LNCaP clone FGC (cell line): ENCODE data around the gene SEC14L1.
"Not testable (repeated sequence)": the region's sequence is repeated elsewhere in the genome, so short reads cannot be mapped to it uniquely, and the experiment has no call there.

Experiments
- DNase-seq: peaks from one replicate; pipeline ENCODE4 v3.0.0-alpha.2; 2011; ENCODE audit warnings: low read depth
- H3K4me3 ChIP-seq: 2 replicates; pipeline ENCODE4 v1.5.1; 2011; ENCODE audit warnings: mild to moderate bottlenecking, low read depth, low read length, control low read depth
- CTCF ChIP-seq: IDR thresholded peaks from 2 replicates; pipeline ENCODE4 v1.5.1; 2012; ENCODE audit warnings: mild to moderate bottlenecking; ENCODE audit not compliant: control insufficient read depth, insufficient read depth; ENCODE audit errors: extremely low read depth

SEC14L1 gene

GRCh38 chr17:77246110-77247047 lies 105.6 kb downstream of the SEC14L1 start:
- no peak for DNase-seq
- H3K4me3 ChIP-seq: peak overlapping the region; percentile 54
- TF ChIP-seq CTCF: no peak

DNA sequence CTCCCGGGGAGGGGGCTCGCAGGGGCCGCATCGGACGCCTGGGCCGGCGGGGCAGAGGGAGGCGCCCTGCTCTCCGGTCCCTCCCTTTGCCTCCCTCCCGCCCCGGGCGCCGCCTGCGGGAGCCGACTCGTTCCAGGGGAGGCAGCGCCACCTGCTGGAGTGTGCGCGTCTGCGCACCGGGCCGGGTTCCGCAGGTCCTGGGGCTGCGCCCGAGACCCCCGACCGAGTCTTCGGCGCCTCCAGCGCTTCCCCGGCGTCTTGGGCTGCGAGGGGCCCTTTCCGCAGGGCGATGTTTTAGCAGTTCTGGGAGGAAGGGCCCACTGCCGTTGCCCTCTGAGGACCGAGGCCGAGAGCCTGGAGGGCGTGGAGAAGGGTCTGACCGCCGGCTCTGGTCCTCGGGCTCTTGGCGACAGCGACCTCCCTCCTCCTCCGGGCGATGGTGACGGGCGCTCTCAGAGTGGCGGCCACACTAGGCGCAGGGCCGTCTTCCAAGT lies 106.3 kb downstream of the SEC14L1 start:
- H3K4me3 ChIP-seq: peak overlapping the region; percentile 54
- DNase-seq: no peak
- TF ChIP-seq CTCF: peak; percentile 83

GRCh38 chr17:77247609-77248008 lies 106.8 kb downstream of the SEC14L1 start:
- H3K4me3 ChIP-seq: no peak overlapping the region; the same call in 1 of the 2 replicates
- no peak for TF ChIP-seq CTCF
- DNase-seq: no peak

GRCh38 chr17:77248216-77249114 lies 107.7 kb downstream of the SEC14L1 start:
- DNase-seq: no peak
- no peak for TF ChIP-seq CTCF
- H3K4me3 ChIP-seq: no peak overlapping the region

DNA sequence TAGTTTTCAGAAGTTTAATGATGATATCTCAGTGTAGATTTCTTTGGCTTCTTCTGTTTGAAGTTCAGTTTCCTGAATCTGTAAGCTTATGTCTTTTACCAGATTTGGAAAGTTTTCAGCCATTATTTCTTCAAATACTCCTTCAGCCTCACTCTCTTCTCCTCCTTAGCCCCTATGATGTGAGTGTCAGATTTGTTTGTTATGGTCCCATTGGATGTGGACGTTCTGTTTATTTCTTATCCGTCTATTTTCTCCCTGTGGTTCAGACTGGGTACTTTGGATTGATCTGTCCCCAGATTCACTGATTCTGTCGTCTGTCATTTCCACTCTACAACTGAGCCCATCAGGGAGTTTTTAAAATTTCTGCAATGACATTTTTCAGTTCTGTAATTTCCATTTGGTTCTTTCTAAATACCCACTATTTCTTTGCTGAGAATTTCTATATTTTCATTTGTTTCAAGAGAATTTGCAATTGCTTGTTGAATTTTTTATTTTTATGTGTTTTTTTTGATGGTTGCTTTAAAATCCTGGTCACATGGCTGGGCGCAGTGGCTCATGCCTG lies 110.9 kb downstream of the SEC14L1 start:
- no peak overlapping the region for H3K4me3 ChIP-seq
- no peak for TF ChIP-seq CTCF
- no peak for DNase-seq

- not testable (repeated sequence) for DNase-seq
Measured at GRCh38 chr17:77252306-77252705, 111.5 kb downstream of the SEC14L1 start.

More at GRCh38 chr17:77252306-77252705, 111.5 kb downstream of the SEC14L1 start:
- not testable (repeated sequence) for H3K4me3 ChIP-seq
